ENCODE data around the gene FAM193A. TPM values are rescaled to one million over a fixed set of nuclear protein-coding genes. Genes with fewer than 3 reads are reported as not detected.
"Not testable (repeated sequence)": the region's sequence is repeated elsewhere in the genome, so short reads cannot be mapped to it uniquely, and the experiment has no call there.

Gene FAM193A
- total RNA-seq, 4 donors from 2014 or later, result 27.7 to 40.4 (median 31.1) TPM

DNA sequence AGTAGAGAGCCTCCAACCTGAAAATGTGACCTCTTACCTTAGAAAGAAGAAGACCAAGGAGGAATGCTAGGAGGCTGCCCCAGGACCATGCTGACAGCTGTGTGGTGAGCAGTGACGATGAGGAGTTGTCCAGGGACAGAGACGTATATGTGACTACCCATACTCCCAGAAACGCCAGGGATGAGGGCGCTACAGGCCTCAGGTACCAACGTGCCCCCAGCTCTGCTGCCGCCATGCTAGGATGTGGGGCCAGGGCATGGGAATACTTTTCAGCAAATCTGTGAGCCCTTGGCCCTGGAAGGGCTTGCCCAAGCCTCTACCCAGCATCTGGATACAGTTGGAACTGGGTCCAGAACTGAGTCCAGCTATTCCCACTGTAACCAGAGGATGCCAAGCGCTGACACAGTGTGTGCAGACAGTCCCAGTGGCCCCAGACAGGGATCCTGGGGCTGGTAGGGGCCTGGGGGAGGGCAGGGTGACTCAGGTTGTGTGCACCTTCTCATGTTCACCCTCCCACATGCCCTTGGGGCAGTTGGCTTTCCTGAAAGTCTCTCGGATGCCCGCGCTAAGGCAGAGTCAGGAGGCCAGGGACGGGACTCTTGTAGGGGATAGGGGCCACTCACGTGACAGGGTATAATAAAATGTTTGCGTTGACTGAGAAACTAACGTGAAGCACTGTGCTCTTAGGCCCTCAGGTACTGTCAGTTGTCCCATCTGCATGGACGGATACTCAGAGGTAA is 23.9 kb upstream of the FAM193A start:
- 93 to 95% methylated on average over 2 to 15 of the region's 15 CpGs for WGBS, 2 donors (ENCODE audit: low coverage in 1 of 2)
- H3K36me3 ChIP-seq, result peaks cover 0 to 44% (median 16%) of the 10 kb centered on the region in 4 donors
- H3K27ac ChIP-seq, result no peak overlapping the region
- no peak for DNase-seq
- in situ Hi-C loops (cut with MboI; ENCODE audit: low pct_ligation_motif_present in 1 of 4, low pct_unique_long_range_greater_than_20kb in 1 of 4, low sequenced_read_pairs in 3 of 4), result no loop called here
- H3K27me3 ChIP-seq, result no peaks in the 10 kb centered on the region
- intact Hi-C loops (cut with DNase I; ENCODE audit: low total_unique reads), result no loop called here
- H3K4me1 ChIP-seq, result no peaks in the 10 kb centered on the region
- no peaks in the 10 kb centered on the region for H3K9me3 ChIP-seq
- TF ChIP-seq, protein P1, sequence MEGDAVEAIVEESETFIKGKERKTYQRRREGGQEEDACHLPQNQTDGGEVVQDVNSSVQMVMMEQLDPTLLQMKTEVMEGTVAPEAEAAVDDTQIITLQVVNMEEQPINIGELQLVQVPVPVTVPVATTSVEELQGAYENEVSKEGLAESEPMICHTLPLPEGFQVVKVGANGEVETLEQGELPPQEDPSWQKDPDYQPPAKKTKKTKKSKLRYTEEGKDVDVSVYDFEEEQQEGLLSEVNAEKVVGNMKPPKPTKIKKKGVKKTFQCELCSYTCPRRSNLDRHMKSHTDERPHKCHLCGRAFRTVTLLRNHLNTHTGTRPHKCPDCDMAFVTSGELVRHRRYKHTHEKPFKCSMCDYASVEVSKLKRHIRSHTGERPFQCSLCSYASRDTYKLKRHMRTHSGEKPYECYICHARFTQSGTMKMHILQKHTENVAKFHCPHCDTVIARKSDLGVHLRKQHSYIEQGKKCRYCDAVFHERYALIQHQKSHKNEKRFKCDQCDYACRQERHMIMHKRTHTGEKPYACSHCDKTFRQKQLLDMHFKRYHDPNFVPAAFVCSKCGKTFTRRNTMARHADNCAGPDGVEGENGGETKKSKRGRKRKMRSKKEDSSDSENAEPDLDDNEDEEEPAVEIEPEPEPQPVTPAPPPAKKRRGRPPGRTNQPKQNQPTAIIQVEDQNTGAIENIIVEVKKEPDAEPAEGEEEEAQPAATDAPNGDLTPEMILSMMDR (IDR thresholded peaks at IDR 0.05), result no peak
- TF ChIP-seq EP300 (IDR thresholded peaks at IDR 0.05; ENCODE audit: low read depth) (no peak), POLR2AphosphoS5 (IDR thresholded peaks at IDR 0.05) (no peak), POLR2A (IDR thresholded peaks at IDR 0.05) (no peak)
- H3K4me3 ChIP-seq, result no peak overlapping the region

DNA sequence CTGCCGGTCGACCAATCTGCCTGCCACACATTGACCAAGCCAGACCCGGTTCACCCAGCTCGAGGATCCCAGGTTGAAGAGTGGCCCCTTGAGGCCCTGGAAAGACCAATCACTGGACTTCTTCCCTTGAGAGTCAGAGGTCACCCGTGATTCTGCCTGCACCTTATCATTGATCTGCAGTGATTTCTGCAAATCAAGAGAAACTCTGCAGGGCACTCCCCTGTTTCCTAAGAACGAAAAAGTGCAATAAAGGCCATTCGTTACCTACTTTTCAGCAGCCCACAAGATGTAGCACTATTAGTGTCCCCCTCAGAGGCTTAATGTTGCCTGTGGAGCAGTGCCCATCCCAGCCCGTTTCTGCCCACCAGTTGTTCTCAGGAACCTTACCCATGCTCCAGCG is 22.3 kb upstream of the FAM193A start:
- in situ Hi-C loops (cut with MboI; ENCODE audit: low pct_ligation_motif_present in 1 of 4, low pct_unique_long_range_greater_than_20kb in 1 of 4, low sequenced_read_pairs in 3 of 4); DNase-seq; intact Hi-C loops (cut with DNase I; ENCODE audit: low total_unique reads); H3K4me1 ChIP-seq; H3K27ac ChIP-seq; H3K27me3 ChIP-seq; H3K9me3 ChIP-seq; H3K4me3 ChIP-seq: not testable (repeated sequence)
- WGBS, 2 donors (ENCODE audit: low coverage in 1 of 2), result 93 to 100% methylated on average over 2 to 9 of the region's 9 CpGs
- H3K36me3 ChIP-seq, result peaks cover 0 to 42% (median 16%) of the 10 kb centered on the region in 4 donors

DNA sequence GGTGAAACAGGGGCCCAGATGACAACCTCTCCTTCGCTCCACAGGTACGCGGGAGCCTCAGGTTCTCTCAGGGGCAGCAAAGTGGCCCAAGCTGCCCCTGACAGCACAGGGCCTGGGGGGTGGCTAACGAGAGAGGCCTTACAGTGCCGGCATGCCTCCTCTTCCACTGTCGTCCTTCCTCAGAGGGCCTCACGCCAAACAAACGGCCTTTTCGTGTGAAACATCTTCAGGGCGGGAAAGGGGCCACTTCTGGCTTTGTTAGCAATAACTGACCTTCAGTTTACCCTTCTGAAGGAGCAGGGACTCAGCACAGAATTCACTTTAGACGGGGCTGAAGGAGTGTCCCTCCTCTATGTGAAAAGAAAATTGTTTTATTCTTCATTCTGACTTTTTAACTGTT is 21.5 kb upstream of the FAM193A start:
- H3K9me3 ChIP-seq; H3K4me3 ChIP-seq; H3K27ac ChIP-seq; H3K27me3 ChIP-seq; H3K4me1 ChIP-seq; DNase-seq; in situ Hi-C loops (cut with MboI; ENCODE audit: low pct_ligation_motif_present in 1 of 4, low pct_unique_long_range_greater_than_20kb in 1 of 4, low sequenced_read_pairs in 3 of 4); intact Hi-C loops (cut with DNase I; ENCODE audit: low total_unique reads): not testable (repeated sequence)
- H3K36me3 ChIP-seq, result peaks cover 0 to 38% (median 16%) of the 10 kb centered on the region in 4 donors
- WGBS, 2 donors (ENCODE audit: low coverage in 1 of 2), result 40 to 89% methylated on average over 1 to 11 of the region's 11 CpGs

DNA sequence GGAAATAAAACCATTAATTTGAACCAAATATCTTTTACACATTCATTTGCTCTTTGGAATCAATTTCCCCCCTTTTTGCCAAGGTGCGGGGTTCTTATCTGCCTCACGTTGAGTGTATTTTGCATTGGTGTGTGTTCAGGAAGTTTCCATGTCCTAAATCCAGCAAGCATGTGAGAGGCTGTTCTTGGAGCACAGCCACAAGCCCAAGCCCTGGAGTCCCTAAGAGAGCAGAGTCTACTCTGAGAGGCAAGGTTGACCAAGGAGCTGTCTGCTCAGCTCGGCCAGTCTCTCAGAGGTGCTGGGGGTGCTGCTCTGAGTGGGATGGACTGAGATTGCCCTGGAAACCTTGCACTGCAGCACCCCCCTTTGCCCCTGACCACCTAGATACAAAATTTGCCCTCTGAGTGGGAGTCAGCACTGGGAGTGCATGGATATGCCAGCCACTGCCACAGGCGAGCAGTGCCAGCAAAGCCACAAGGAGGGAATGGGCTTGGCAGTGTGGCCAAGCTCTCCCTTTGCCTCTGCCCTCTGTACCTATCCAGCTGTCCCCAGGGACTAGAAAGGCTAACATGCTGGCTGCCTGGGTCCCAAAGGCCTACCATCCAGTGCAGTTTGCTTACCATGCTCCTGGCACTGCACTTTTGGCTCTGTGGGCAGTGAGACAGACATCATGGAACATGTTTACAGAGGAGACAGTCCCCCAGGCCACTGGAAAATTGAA is 20.5 kb upstream of the FAM193A start:
- no peaks in the 10 kb centered on the region for H3K27me3 ChIP-seq
- in situ Hi-C loops (cut with MboI; ENCODE audit: low pct_ligation_motif_present in 1 of 4, low pct_unique_long_range_greater_than_20kb in 1 of 4, low sequenced_read_pairs in 3 of 4) (no loop called here), intact Hi-C loops (cut with DNase I; ENCODE audit: low total_unique reads) (loop anchor here (2.0 kb wide), 1 partner anchor 73 kb away; no protein-coding TSS in a partner anchor)
- no peaks in the 10 kb centered on the region for H3K4me1 ChIP-seq
- DNase-seq, result no peak
- H3K27ac ChIP-seq, result no peak overlapping the region
- WGBS, 2 donors (ENCODE audit: low coverage in 1 of 2), result 78% methylated on average over 4 of the region's 4 CpGs; no CpG with 5 or more reads in 1 of the 2 donors
- H3K4me3 ChIP-seq, result no peak overlapping the region
- peaks cover 0 to 32% (median 16%) of the 10 kb centered on the region in 4 donors for H3K36me3 ChIP-seq
- TF ChIP-seq POLR2AphosphoS5 (IDR thresholded peaks at IDR 0.05), result no peak
- no peak for TF ChIP-seq POLR2A (IDR thresholded peaks at IDR 0.05)
- no peak for TF ChIP-seq EP300 (IDR thresholded peaks at IDR 0.05; ENCODE audit: low read depth)
- TF ChIP-seq, protein P1 (IDR thresholded peaks at IDR 0.05), result no peak
- no peaks in the 10 kb centered on the region for H3K9me3 ChIP-seq

DNA sequence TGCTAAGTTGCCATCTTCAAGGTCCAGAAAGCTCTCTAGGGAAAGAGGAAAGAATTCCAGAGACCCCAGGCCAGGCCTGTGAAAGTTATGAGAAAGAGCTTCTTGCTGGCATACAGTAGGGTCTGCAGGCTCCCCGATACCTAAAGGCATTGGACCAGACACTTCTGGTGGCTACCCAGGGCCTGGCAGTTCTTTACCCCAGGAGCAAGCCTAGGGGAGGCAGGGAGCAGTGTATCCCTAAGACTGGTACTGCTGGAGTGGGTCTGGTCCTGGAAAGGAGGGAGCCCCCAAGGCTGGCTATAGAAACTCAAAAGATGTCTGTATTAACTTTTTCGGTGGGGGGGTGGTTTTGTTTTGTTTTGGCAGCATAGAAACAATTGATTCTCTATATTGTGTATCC is 19.8 kb upstream of the FAM193A start:
- no peaks in the 10 kb centered on the region for H3K27me3 ChIP-seq
- intact Hi-C loops (cut with DNase I; ENCODE audit: low total_unique reads) (loop anchor here (2.0 kb wide), 1 partner anchor 72 kb away; no protein-coding TSS in a partner anchor), in situ Hi-C loops (cut with MboI; ENCODE audit: low pct_ligation_motif_present in 1 of 4, low pct_unique_long_range_greater_than_20kb in 1 of 4, low sequenced_read_pairs in 3 of 4) (no loop called here)
- no peak overlapping the region for H3K4me3 ChIP-seq
- no peaks in the 10 kb centered on the region for H3K4me1 ChIP-seq
- 95% methylated on average over 2 of the region's 2 CpGs; no CpG with 5 or more reads in 1 of the 2 donors for whole genome bisulfite sequencing, 2 donors (ENCODE audit: low coverage in 1 of 2)
- no peaks in the 10 kb centered on the region for H3K9me3 ChIP-seq
- no peak for DNase-seq
- H3K36me3 ChIP-seq, result peaks cover 0 to 32% (median 16%) of the 10 kb centered on the region in 4 donors
- TF ChIP-seq POLR2AphosphoS5 (IDR thresholded peaks at IDR 0.05) (no peak), POLR2A (IDR thresholded peaks at IDR 0.05) (no peak)
- TF ChIP-seq, protein P1 (IDR thresholded peaks at IDR 0.05), result no peak
- H3K27ac ChIP-seq, result no peak overlapping the region

Data from transverse colon (tissue), 4 donors.